ENCODE measurements around the gene TSPAN3. TPM values are rescaled to one million over a fixed set of nuclear protein-coding genes. Genes with fewer than 3 reads are reported as not detected.

Gene TSPAN3
- total and polyA plus RNA-seq, 2 donors (not counting 1 experiment from before 2014, with no cell fraction given), result 109 to 130 TPM

DNA sequence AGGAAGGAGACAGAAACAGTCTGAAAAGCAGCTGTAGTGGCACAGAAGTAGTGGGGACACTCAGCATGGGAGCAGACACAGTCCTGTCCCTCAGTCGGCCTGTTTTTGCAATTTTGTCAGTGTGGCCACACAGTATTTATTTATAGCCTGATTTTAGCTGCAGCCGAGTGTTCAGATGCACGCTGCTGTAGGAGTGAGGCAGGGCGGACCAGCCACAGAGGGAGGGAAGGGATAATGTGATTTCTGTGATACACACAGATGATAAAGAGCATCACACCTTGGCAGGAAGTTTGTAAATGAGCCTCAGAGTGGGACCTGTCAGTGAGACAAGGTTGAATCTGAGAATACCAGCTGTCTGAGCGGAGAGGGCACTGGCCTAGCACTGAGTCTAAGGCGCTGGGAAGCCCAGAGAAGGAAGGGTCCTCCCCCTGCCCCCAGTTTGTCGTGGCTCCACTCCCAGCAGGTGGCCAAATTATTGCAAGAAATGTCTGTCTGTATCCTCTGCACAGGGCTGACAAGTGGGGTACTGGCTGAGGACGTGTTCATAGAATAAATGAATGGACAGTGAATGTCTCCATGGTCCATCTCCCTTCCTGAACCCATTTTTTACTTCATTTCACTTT is 72.1 kb downstream of the TSPAN3 start:
- Histone ChIP-seq H3K4me1 (ENCODE audit: control insufficient read depth in 2 of 2, insufficient read depth in 2 of 2, low read length in 2 of 2) (peaks cover 66 to 86% of the 10 kb centered on the region in 2 donors), H3K27ac (ENCODE audit: low read length in 2 of 2) (no peak overlapping the region), H3K4me3 (ENCODE audit: control extremely low read depth in 1 of 5, extremely low read depth in 1 of 5, insufficient read depth in 1 of 5, low read depth in 2 of 5, low read length in 4 of 5) (no peak overlapping the region), H3K36me3 (replicated peaks in 1 of 2; ENCODE audit: control extremely low read depth in 1 of 2, control insufficient read depth in 1 of 2, extremely low read depth in 1 of 2, insufficient read depth in 2 of 2, low read length in 1 of 2) (peaks cover 7 to 32% of the 10 kb centered on the region in 2 experiments), H3K27me3 (replicated peaks in 1 of 4; ENCODE audit: control extremely low read depth in 1 of 4, control insufficient read depth in 3 of 4, insufficient read depth in 4 of 4, low read length in 3 of 4) (no peaks in the 10 kb centered on the region), H3K4me2 (replicated peaks; ENCODE audit: low read depth, low read length, poor library complexity, severe bottlenecking) (no peak overlapping the region), H4K20me1 (ENCODE audit: control insufficient read depth, insufficient read depth, low read length, poor library complexity, severe bottlenecking) (peaks cover 61% of the 10 kb centered on the region), H3K79me2 (ENCODE audit: control insufficient read depth, insufficient read depth, low read length) (peaks cover 92% of the 10 kb centered on the region), H3K9ac (ENCODE audit: low read length) (no peak overlapping the region), H2AFZ (ENCODE audit: insufficient read depth, low read depth, low read length, poor library complexity, severe bottlenecking) (no peak overlapping the region), H3K9me3 (ENCODE audit: control extremely low read depth in 1 of 3, control insufficient read depth in 2 of 3, insufficient read depth in 1 of 3, low read length in 2 of 3) (no peaks in the 10 kb centered on the region)
- no peak for TF ChIP-seq EZH2 (IDR thresholded peaks at IDR 0.05; ENCODE audit: borderline replicate concordance, insufficient read depth, low read depth, low read length, poor library complexity, severe bottlenecking)
- TF ChIP-seq, protein P1, sequence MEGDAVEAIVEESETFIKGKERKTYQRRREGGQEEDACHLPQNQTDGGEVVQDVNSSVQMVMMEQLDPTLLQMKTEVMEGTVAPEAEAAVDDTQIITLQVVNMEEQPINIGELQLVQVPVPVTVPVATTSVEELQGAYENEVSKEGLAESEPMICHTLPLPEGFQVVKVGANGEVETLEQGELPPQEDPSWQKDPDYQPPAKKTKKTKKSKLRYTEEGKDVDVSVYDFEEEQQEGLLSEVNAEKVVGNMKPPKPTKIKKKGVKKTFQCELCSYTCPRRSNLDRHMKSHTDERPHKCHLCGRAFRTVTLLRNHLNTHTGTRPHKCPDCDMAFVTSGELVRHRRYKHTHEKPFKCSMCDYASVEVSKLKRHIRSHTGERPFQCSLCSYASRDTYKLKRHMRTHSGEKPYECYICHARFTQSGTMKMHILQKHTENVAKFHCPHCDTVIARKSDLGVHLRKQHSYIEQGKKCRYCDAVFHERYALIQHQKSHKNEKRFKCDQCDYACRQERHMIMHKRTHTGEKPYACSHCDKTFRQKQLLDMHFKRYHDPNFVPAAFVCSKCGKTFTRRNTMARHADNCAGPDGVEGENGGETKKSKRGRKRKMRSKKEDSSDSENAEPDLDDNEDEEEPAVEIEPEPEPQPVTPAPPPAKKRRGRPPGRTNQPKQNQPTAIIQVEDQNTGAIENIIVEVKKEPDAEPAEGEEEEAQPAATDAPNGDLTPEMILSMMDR (IDR thresholded peaks at IDR 0.05), result no peak
- DNase-seq (no peak), ATAC-seq (ENCODE audit: low read depth) (no peak)
- Mint-ChIP-seq H3K4me1 (peaks cover 70% of the 10 kb centered on the region), H3K4me3 (no peak overlapping the region), H3K9me3 (ENCODE audit: insufficient read depth) (no peaks in the 10 kb centered on the region), H3K27ac (no peak overlapping the region), H3K27me3 (no peaks in the 10 kb centered on the region)
- intact Hi-C loops (cut with micrococcal nuclease), result loop anchor here (5.0 to 10.0 kb wide), 2 partner anchors 74 to 94 kb away; partner anchors contain the start of genes SCAPER and TSPAN3
- WGBS (ENCODE audit: insufficient coverage), result 90% methylated on average over 8 of the region's 8 CpGs
- POLR2A ChIA-PET, result no interaction called here
- CTCF ChIA-PET, result interaction anchor here (0.6 to 3.0 kb wide), 5 partner anchors 24 to 545 kb away, joined by 3 to 11 read pairs (median 4); no protein-coding TSS in a partner anchor

Data from B cell (primary cell).